B cell (primary cell): ENCODE data around the gene OXA1L. TPM values are rescaled to one million over a fixed set of nuclear protein-coding genes. Genes with fewer than 3 reads are reported as not detected.

Source experiments
- ATAC-seq: fragments of 200-7000 bp; cut with Tn5 transposase; one replicate; pipeline ENCODE4 v1.10.0; 2021; ENCODE audit warnings: low read depth, mild to moderate bottlenecking, moderate number of reproducible peaks, moderate library complexity
- CTCF ChIA-PET: fragments of 350-600 bp; sonication (Branson Sonifier 250); formaldehyde crosslinking; loops from one replicate; lab custom pipeline; 2021; ENCODE audit warnings: antibody characterized with exemption, inconsistent platforms; lab: Charles Lee
- POLR2A ChIA-PET: fragments of 350-600 bp; sonication (Branson Sonifier 250); formaldehyde crosslinking; loops from one replicate; lab custom pipeline; 2021; ENCODE audit warnings: antibody characterized with exemption; lab: Charles Lee
- DNase-seq: peaks from one replicate; pipeline ENCODE4 v3.0.0; 2013
- H2AFZ ChIP-seq: 2 replicates; pipeline ENCODE4 v1.6.1; 2012; ENCODE audit warnings: mild to moderate bottlenecking, low read depth, low read length; ENCODE audit not compliant: insufficient read depth, poor library complexity, severe bottlenecking
- H3K27ac ChIP-seq, 2 donors: 1 replicate in 1 of 2; 2 replicates in 1 of 2; pipeline ENCODE4 v1.5.1; 2012 to 2013; ENCODE audit warnings: low read length in 2 of 2, mild to moderate bottlenecking in 2 of 2, moderate library complexity in 1 of 2
- H3K27me3 ChIP-seq, 4 experiments: fragments of 200-600 bp in 1 of 4; sonication (generic) in 1 of 4; replicated peaks in 1 of 4; 1 replicate in 2 of 4; 2 replicates in 2 of 4; pipeline versions ENCODE4 v1.6.1 to v1.7.0; 2013 to 2016; ENCODE audit warnings: low read length in 3 of 4, mild to moderate bottlenecking in 2 of 4, mixed read lengths in 1 of 4, moderate library complexity in 1 of 4; ENCODE audit not compliant: insufficient read depth in 4 of 4, control insufficient read depth in 3 of 4; ENCODE audit errors: control extremely low read depth in 1 of 4
- H3K36me3 ChIP-seq, 2 experiments: replicated peaks in 1 of 2; 1 replicate in 1 of 2; 2 replicates in 1 of 2; pipeline versions ENCODE4 v1.6.1 to v1.7.1; 2013; ENCODE audit warnings: low read length in 1 of 2; ENCODE audit not compliant: insufficient read depth in 2 of 2, control insufficient read depth in 1 of 2; ENCODE audit errors: control extremely low read depth in 1 of 2, extremely low read depth in 1 of 2
- H3K4me1 ChIP-seq, 2 donors: fragments of 200-600 bp in 1 of 2; sonication (generic) in 1 of 2; 1 replicate in 1 of 2; 2 replicates in 1 of 2; pipeline versions ENCODE4 v1.5.1 to v1.6.1; 2013 to 2017; ENCODE audit warnings: low read length in 2 of 2; ENCODE audit not compliant: control insufficient read depth in 2 of 2, insufficient read depth in 2 of 2
- H3K4me2 ChIP-seq: replicated peaks from 2 replicates; pipeline ENCODE3; 2012; ENCODE audit warnings: mild to moderate bottlenecking, low read depth, low read length; ENCODE audit not compliant: poor library complexity, severe bottlenecking
- H3K4me3 ChIP-seq, 5 experiments: fragments of 200-600 bp in 1 of 5; sonication (generic) in 1 of 5; 1 replicate in 3 of 5; 2 replicates in 2 of 5; pipeline versions ENCODE4 v1.5.1 to v1.7.0; 2011 to 2016; ENCODE audit warnings: low read length in 4 of 5, mild to moderate bottlenecking in 4 of 5, low read depth in 2 of 5, control low read depth in 1 of 5, moderate library complexity in 1 of 5; ENCODE audit not compliant: insufficient read depth in 1 of 5; ENCODE audit errors: control extremely low read depth in 1 of 5, extremely low read depth in 1 of 5
- H3K79me2 ChIP-seq: fragments of 200-600 bp; sonication (generic); one replicate; pipeline ENCODE4 v1.6.0; 2016; ENCODE audit warnings: low read length; ENCODE audit not compliant: control insufficient read depth, insufficient read depth
- H3K9ac ChIP-seq: fragments of 200-600 bp; sonication (generic); 2 replicates; pipeline ENCODE4 v1.6.1; 2017; ENCODE audit warnings: mild to moderate bottlenecking, low read length, moderate library complexity
- H3K9me3 ChIP-seq, 3 donors: one replicate each; pipeline versions ENCODE4 v1.6.1 to v1.7.1; 2013; ENCODE audit warnings: low read length in 2 of 3; ENCODE audit not compliant: control insufficient read depth in 2 of 3, insufficient read depth in 1 of 3; ENCODE audit errors: control extremely low read depth in 1 of 3
- H4K20me1 ChIP-seq: 2 replicates; pipeline ENCODE4 v1.6.0; 2012; ENCODE audit warnings: mild to moderate bottlenecking, low read length; ENCODE audit not compliant: insufficient read depth, control insufficient read depth, poor library complexity, severe bottlenecking
- H3K27ac Mint-ChIP-seq: one replicate; pipeline ENCODE4 v1.8.0; 2021; ENCODE audit warnings: mixed read lengths
- H3K27me3 Mint-ChIP-seq: one replicate; pipeline ENCODE4 v1.8.0; 2021; ENCODE audit warnings: mixed read lengths
- H3K4me1 Mint-ChIP-seq: one replicate; pipeline ENCODE4 v1.8.0; 2021; ENCODE audit warnings: mixed read lengths
- H3K4me3 Mint-ChIP-seq: one replicate; pipeline ENCODE4 v1.8.0; 2021; ENCODE audit warnings: mixed read lengths
- H3K9me3 Mint-ChIP-seq: one replicate; pipeline ENCODE4 v1.8.0; 2022; ENCODE audit warnings: mixed read lengths; ENCODE audit not compliant: insufficient read depth
- CTCF ChIP-seq: fragments of 200-600 bp; IDR thresholded peaks from one replicate; pipeline ENCODE4 v1.8.0; 2022; ENCODE audit warnings: antibody characterized with exemption, mild to moderate bottlenecking
- EZH2 ChIP-seq: IDR thresholded peaks from 2 replicates; pipeline ENCODE4 v1.6.1; 2012; ENCODE audit warnings: borderline replicate concordance, low read depth, mild to moderate bottlenecking, moderate library complexity, low read length; ENCODE audit not compliant: insufficient read depth, poor library complexity, severe bottlenecking
- WGBS: methylation state at CpG from one replicate; pipeline ENCODE4 v1.1.5; 2013; ENCODE audit warnings: missing lambda C conversion rate; ENCODE audit not compliant: insufficient coverage; 5-methylcytosine and 5-hydroxymethylcytosine counted together
- intact Hi-C: fragments of 100-400 bp; cut with micrococcal nuclease; formaldehyde crosslinking; loops from one replicate; pipeline ENCODE4 v1.10.0; 2022
- polyA plus RNA-seq: library from polyadenylated mRNA; depleted of rRNA; stranded (reverse); fragments of >200 nt; gene quantifications from 2 replicates; pipeline ENCODE4 v1.2.3, GENCODE V29; 2012
- total RNA-seq, 2 donors: library from RNA; stranded (reverse); fragments of 120-200 nt in 1 of 2; gene quantifications; 1 replicate in 1 of 2; 2 replicates in 1 of 2; pipeline versions ENCODE4 v1.2.3 to v1.2.4, GENCODE V29; 2013 to 2022

OXA1L gene
- total and polyA plus RNA-seq, 2 donors (not counting 1 experiment from before 2014, with no cell fraction given): 147 to 201 TPM

- Histone ChIP-seq H3K27ac (peak overlapping the region; percentile 53 to 61), H4K20me1 (no peaks in the 10 kb centered on the region), H3K4me1 (peaks cover 41 to 53% of the 10 kb centered on the region in 2 donors), H3K27me3 (no peaks in the 10 kb centered on the region), H3K4me2 (peak overlapping the region; percentile 57), H3K9ac (no peak overlapping the region), H3K9me3 (peaks cover 0 to 6% (median 0%) of the 10 kb centered on the region in 3 donors), H3K4me3 (no peak overlapping the region), H3K79me2 (no peaks in the 10 kb centered on the region), H2AFZ (no peak overlapping the region), H3K36me3 (no peaks in the 10 kb centered on the region)
- WGBS: 83% methylated on average over 2 of the region's 9 CpGs
- H3K9me3 Mint-ChIP-seq: no peaks in the 10 kb centered on the region
- DNase-seq (no peak), ATAC-seq (no peak)
- H3K4me3 Mint-ChIP-seq: peak overlapping the region; percentile 79
- H3K27me3 Mint-ChIP-seq: no peaks in the 10 kb centered on the region
- H3K27ac Mint-ChIP-seq: peak overlapping the region; percentile 92
- TF ChIP-seq EZH2 (no peak), CTCF (no peak)
- H3K4me1 Mint-ChIP-seq: peaks cover 68% of the 10 kb centered on the region
- intact Hi-C loops: no loop called here
- ChIA-PET CTCF (interaction anchor here (0.9 to 14.9 kb wide), 12 partner anchors 9 to 250 kb away, joined by 3 to 129 read pairs (median 4); partner anchors contain the start of gene OXA1L), POLR2A (interaction anchor here (0.6 to 2.7 kb wide), 7 partner anchors 9 to 222 kb away, joined by 4 to 12 read pairs (median 6); partner anchors contain the start of gene OXA1L)
Measured at GRCh38 chr14:22813145-22813544, 46.7 kb downstream of the OXA1L start.

GRCh38 chr14:22814373-22814772 lies 47.9 kb downstream of the OXA1L start:
- DNase-seq: no peak
- Histone ChIP-seq H3K4me1 (peaks cover 46 to 57% of the 10 kb centered on the region in 2 donors), H3K4me2 (peak overlapping the region; percentile 64), H2AFZ (no peak overlapping the region), H3K27ac (peak overlapping the region in 1 of 2 donors; percentile 10), H3K4me3 (no peak overlapping the region), H4K20me1 (no peaks in the 10 kb centered on the region), H3K79me2 (no peaks in the 10 kb centered on the region), H3K9me3 (peaks cover 0 to 6% (median 0%) of the 10 kb centered on the region in 3 donors), H3K27me3 (no peaks in the 10 kb centered on the region), H3K9ac (no peak overlapping the region), H3K36me3 (no peaks in the 10 kb centered on the region)
- intact Hi-C loops: no loop called here
- TF ChIP-seq CTCF (no peak), EZH2 (no peak)
- Mint-ChIP-seq H3K27ac (peak overlapping the region; percentile 92), H3K27me3 (no peaks in the 10 kb centered on the region), H3K9me3 (no peaks in the 10 kb centered on the region), H3K4me3 (peak overlapping the region; percentile 66), H3K4me1 (peaks cover 67% of the 10 kb centered on the region)
- ChIA-PET POLR2A (interaction anchor here (0.6 to 1.5 kb wide), 4 partner anchors 8 to 63 kb away, joined by 3 to 5 read pairs (median 4); no protein-coding TSS in a partner anchor), CTCF (interaction anchor here (0.7 to 14.9 kb wide), 6 partner anchors 7 to 65 kb away, joined by 3 to 129 read pairs (median 4); no protein-coding TSS in a partner anchor)
- no peak for ATAC-seq
- 91% methylated on average over 7 of the region's 7 CpGs for WGBS
